ENCODE results near the gene IL22RA2.
"Not testable (repeated sequence)": the region's sequence is repeated elsewhere in the genome, so short reads cannot be mapped to it uniquely, and the experiment has no call there.

Gene IL22RA2

DNA sequence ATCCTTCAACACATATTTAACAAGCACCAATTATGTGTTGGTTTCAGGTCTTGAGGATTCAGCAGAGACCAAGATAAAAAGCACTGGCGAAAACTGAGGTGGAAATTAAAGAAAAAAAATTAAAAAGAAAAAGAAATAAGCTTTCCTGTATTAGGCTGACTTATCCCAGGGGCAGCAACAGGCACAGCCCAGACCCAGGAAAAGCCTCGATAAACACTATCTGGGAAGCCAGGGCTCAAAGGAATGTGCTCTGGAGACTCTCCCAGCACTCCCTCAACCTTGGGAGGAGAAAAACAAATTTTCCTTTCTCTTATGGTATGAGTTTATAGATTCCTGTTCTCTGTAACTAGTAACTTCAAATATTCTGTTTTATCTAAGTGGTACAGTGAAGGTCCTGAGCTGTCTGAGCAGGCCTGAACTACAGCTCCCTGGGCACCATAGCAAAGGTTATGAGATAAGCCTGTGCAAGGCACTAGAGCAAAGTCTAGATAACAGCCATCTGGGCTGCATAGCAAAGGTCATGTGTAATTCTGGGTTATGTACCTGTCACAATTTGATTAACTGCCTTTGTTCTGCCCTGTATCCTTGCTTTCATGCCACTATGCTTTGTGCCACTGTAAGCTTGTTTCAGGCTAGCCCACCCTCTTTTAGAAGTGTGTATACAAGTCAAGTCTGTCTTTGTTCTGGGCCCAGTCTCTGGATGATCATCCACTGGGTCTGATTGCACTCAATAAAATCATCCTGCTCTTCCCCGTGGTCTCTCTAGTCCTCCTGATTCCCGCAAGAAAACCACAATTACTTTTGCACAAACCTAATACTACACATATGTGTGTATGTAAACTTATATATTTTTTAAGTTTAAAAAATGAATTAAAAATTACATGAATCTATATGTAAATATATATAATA lies 54.0 kb downstream of the IL22RA2 start:
- DNase-seq, result no peak

DNA sequence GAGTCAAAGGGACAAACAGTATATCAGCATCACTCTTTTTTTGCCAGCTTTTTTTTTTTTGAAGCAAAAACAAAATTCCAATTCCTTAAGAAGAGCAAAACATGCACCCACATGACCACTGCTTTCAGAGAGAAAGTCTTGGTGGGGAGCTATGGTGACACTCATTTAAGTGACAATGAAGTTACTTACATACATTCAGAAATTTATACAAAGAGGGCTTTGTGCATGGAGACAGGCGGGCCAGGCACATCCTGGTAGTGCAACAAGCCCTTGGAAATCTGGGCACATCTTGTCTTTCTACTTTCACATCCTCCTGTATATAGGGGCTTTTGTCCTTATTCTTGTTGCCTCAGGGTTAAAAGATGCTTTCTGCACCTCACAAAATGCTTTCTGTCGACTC lies 55.9 kb downstream of the IL22RA2 start:
- DNase-seq, result no peak

DNA sequence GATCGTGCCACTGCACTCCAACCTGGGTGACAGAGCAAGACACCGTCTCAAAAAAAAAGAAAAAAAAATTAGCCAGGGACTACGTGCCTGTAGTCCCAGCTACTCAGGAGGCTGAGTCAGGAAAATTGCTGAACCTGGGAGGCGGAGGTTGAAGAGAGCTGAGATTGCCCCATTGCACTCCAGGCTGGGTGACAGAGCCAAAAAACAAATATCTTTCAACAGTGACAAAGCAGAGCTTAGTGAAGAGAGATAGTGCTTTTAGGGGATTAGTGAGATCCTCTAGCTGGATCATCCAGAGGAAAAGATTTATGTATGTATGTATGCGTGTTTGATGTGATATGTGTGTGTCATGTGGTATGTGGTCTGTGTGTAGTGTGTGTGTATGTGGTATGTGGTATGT lies 56.6 kb downstream of the IL22RA2 start:
- DNase-seq, result no peak

DNA sequence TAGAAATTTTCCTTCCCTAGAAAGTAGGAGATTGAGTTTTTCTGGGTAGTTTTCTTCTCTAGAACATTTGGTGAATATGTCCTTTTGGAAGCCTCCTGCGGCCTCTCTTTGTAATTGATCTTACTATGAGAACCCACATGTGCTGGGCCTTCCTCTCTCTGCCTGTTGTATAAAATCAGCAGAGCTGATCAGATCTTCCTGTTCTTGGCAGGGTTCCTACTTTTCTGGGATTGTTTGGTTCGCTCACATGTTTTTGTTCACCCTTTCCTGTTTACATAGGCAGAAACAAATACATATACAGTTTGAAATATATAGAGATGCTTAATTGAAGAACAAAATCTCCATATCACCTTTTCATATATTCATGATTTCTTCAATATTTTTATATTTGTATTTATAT lies 57.8 kb downstream of the IL22RA2 start:
- DNase-seq, result no peak

DNA sequence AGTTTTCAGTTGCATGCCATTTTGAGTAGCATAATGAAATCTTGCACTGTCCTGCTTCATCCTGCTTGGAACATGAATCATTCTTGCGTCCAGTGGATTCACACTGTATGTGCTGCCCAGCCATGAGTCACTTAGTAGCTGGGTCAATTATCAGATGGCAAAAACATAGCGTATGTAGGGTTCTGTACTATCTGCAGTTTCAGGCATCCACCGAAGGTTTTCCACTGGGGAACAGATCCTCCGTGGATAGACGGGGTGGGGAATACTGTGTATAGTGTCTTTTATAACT lies 61.4 kb downstream of the IL22RA2 start:
- no peak for DNase-seq

DNA sequence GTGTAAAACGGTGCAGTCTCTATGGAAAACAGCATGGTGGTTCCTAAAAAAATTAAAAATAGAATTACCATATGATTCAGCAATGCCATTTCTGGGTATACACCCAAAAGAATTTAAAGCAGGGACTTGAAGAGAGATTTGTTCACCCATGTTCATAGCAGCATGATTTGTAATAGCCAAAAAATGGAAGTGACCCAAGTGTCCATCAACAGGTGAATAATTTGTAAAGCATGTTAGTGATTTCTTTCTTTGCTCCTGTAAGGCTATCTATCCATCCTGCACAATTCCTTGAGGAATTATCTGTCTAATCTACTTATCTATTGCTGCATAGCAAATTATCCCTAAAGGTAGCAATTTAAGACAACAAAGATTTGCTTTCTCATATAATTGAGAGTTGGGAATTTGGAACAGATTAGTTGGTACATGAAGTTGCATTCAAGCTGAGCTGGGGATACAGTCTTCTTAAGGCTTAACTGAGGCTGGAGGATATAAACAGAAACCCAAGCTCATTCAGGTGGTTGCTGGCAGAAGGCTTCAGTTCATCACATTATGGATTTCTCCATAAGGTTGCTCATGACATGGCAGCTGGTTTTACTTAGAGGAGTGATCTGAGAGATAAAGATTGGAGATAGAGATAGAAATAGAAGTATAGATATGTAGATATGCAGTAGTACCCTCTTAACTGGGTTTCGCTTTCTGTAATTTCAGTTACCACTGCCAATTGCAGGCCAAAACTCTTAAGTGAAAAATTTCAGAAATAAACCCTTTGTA lies 62.0 kb downstream of the IL22RA2 start:
- no peak for DNase-seq

DNA sequence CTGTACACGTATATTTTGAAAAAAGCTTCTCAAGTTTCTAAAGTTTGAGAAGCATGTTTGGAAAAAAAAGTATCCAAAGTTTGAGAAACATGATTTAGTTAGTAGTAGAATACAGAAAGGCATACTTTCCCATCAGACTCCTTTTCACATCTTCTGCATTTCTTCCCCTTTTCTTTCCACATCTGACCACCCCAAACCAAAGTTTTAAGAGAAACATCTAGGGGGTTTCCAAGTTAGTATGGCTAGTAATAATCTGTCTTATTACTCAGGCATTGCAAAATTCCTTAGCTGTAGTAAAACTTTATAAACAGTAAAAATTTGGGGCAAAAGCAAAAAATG lies 65.7 kb downstream of the IL22RA2 start:
- no peak for DNase-seq

DNA sequence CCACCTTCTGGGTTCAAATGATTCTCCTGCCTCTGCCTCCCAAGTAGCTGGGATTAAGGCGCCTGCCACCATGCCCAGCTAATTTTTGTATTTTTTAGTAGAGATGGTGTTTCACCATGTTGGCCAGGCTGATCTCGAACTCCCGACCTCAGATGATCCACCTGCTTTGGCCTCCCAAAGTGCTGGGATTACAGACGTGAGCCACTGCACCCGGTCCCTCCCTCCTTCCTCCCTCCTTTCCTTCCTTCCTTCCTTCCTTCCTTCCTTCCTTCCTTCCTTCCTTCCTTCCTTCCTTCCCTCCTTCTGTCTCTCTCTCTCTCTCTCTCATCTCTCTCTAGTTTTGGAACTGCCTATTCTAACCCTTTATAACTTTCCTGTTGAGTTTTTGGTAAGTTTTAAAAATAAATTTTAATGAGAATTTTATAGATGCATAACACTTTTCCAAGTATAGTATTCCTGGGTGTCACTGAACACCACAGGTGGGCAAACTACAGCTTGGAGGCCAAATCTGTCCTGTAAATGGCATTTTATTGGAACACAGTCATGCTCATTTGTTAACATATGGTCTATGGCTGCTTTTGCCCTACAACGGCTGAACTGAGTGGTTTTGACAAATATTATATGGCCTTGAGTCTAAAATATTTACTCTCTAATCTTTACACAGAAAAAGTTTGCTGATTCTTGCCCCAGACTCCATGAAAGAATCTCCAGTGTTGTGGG lies 66.2 kb downstream of the IL22RA2 start:
- DNase-seq, result not testable (repeated sequence)

DNA sequence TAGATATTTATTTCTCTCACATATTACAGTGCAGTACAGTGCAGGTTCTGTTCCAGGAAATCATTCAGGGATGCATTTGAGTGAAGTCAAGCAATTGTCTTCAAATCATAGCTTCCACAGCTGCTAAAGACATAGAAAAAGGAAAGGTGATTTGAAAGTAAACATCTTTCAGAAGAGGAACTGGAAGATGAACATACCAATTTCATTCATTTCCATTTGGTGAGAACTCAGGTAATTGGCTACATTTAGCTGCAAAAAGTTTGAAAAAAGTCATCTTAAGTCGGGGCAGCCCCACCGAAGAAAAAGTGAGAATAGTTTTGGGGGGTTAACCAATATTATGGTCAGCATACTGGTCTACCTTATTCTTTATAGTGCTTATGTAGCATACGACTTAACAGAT lies 67.3 kb downstream of the IL22RA2 start:
- no peak for DNase-seq

DNA sequence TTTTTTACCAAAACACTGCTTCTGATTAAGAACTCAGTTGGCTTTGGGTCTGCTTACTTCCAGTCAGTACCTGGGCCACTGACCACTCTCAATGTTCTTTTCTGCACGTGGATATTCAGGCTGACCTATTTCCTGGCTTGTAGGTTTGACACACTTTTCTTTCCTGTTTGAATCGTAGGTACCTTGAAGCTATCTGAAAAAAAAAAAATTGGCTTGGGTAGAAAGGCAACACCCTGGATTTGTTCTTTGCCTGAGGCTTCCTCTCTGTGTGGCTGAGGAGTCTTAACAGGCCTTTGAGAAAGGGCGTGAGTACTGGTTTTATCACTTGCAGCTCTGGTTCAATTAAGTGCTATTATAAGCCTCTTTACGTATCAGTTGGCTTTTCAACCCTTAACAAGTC lies 68.1 kb downstream of the IL22RA2 start:
- DNase-seq, result no peak

DNA sequence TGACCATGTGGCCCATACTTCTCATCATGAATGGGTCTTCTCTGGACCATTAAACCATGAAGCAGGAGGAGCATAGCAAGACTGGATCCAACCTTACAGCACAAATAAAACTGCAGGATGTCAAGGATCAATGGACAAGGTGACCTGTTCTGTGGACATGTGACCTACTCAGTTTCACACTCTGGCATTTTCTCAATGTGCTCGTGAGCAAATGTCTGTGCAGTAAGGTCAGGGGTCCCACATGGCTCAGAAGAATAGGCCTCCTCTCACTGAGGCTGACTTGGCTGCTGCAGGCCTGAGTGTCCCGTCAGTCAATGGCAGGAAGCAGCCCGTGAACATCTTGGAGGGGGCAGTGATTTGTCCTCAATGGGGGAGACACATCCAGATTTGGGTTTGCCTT lies 68.5 kb downstream of the IL22RA2 start:
- no peak for DNase-seq

DNA sequence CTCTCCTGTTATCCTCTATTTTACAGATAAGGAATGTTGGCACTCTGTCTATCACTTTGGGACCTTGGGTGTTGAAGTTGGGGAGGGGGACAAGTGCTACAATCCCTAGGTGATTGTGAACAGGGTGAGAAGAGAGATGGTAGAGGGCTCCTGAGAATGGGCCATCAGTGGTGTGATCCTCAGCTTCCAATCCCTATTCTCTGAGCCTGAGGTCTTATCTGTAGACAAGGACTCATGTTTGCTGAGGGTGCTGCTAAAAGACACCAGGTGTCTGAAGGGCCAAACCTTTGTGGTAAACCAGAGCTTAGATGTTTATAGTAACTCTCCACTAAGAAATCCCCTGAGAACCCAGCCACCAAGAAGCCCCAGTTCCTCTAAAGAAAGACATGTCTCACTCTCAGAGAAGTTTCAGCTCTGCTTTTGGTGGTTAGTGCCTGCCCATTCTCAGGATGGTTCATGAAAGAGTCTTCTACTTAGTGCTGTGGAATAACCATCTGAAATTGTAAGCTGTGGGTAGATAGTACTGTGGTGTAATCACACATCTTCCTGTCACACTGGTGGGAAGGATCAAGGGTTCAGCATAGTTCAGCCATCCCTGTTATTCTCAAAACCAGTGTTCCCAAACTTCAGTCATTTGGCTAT lies 70.5 kb downstream of the IL22RA2 start:
- DNase-seq, result no peak

DNA sequence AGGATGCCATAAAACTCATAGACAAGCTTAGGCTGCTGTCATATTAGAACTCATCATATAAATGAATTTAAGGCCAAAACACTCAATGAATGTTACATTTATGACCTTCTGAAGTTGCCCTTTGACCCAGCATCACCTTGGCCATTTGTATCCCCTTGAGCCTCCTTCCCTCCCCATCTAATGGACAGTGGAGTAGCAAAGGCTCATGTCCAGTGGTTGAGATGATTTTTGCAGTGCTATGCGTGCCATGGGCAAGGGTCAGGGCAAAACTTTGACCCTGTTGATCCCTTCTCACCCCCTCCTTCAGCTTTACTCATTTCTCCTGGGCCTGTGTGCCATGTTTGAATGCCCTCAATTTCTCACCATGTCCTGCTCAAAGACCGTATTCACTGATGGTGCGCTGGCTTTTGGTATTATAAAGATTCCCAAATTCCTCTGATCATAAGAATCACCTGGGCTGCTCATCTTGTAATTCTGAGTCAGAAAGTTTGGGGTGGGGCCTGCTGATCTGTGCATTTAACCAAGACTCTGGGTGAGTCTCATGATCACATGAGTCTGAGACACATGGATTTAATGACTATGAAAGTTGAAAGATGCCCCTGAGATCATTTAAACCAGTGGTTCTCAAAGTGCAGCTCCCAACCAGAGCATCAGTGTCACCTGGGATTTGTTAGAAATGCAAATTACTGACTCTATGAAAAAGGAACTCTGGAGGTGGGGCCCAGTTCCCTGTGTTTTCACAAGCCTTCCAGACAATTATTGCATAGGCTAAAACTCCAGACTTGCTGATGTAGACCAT lies 71.2 kb downstream of the IL22RA2 start:
- no peak for DNase-seq

DNA sequence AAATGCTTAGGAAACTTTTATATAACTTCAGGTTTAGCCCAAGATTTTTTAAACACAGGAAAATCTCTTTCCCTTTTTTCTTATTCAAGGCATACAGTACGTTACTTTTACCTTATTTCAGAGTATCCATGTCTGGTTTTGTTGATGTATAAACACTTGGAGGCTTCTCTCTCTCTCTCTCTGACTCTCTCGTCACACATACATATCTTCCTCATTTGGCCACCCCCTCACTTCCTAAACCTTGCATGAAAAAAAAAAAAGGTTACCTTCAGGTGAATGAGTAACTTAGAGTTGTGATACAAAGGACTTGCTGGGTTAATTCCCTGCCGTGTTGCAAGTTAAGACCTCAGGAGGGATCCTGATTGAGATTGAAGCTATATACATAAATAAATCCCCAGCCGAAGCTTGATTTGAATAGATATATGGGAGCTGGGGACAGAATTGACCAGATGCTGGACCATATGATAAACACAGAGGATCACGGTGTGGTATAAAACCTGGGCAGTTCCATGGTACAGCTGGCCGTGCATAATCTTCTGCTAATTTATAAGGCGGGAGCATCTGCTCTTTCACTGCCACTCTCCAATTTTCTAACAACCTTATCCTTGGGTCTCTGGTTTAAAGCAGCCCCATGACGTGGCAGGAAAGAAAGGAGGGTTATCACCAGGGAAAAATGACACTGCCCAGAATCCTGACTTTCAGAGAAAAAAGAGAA lies 73.6 kb downstream of the IL22RA2 start:
- no peak for DNase-seq

DNA sequence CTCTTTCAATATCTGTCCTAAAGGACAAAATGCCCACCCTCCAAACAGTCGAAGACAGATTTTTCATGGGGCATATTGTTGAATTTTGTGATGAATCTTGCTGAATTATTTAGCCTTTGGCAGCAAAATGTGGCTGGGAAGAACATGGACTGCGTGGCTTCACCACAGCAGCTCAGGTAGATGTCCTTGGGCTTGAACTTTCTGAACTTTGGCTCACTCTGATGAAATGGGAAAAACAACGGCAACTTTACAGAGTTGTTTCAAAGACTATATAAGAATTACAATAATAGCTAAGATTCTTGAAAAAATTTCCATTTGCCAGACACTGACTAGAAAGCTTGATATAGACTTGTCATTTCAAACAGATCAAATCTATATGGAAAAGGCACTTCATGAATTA lies 75.9 kb downstream of the IL22RA2 start:
- DNase-seq, result no peak

DNA sequence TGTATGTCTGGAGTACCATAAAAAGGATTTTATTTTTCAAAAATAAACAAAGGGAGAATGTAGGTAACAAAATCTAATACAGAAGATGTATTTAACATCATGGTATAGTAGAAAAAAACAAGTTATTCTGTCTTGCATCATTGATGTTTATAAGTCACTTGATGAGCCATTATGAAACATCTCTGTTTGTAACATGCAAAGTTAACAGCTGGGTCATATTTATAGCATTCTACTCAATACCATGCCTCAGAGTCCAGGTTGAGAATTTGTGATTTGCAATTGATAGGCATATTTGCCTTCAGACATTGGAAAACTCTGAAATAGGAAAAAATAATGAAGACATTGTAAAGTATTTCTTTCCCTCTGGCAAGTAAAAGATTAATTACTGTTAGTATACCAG lies 76.4 kb downstream of the IL22RA2 start:
- DNase-seq, result no peak

DNA sequence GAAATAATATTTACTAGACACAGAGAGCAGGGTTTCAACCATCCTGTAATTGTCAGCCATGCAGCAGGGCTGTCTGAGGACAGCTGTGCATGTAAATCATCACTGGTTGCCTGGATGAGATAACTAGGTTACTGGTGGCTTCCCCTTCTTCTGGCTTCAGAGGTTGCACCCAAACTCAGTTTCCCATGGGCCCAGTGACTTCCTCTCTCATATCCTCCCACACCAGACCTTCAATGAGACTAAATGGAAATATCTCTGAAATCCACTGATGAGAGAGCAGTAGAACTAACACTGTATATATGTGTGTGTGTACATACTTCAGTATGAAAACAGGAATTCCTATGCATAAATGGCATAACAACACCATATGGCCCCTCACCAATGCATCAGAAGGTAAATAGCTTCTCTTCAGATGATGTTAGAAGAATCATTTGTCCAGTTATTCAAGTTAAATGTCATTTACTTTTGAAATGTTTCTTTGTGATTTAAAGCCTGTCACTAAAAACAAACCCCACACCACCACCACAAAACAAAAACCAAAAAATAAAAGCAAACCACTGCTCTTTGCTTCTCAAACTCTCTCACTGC lies 77.7 kb downstream of the IL22RA2 start:
- DNase-seq, result no peak

DNA sequence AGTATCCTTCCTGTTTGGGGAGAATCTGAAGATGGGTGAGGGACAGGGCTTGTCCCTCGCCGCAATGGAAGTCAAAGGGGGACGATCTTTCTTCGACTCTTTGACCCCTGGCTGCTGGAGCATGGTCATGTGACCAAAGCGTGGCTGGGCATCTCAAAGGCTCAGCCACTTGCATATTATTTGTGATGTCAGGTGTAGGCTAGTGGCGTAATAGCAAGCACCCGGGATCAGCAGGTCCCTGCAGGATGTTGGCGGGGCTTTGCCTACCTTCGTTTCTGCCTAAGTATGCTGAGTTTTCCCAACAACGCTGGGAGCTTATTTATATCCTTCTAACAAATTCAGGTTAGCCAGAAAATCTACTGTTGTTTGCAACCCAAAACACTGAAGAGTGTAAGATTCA lies 78.4 kb downstream of the IL22RA2 start:
- DNase-seq, result no peak

DNA sequence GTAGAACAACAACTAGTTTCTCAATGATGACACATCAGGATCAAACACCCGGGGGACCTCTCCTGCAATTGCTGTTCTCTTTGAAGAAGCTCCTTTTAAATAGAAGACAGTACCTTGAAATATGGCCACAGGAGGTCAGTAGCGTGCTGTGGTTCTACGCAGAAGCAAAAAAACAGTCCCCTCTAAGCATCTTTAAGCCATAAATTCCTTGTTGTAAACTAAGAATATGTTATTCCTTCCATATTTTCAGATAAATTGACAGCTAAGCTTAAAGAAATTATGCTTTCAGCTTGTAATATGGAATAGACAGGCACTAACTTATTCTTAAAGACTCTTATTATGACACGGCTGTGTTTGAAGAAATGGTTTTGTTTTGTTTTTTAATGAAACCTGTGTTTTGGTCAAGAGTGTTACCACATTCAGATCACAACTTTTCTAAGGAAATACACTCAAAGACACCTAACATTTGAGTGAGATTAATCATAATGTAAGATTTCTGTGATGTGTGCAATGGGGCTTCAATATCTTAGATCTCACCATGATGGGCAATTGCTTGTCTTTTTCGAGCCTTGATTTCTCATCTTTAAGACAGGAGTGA lies 78.9 kb downstream of the IL22RA2 start:
- no peak for DNase-seq

Data from activated CD8-positive, alpha-beta memory T cell treated with anti-CD3 and anti-CD28 coated beads, Interleukin-2, amount 50 U/mL, for 48 hours (primary cell).